D341Med (cell line): ENCODE results near the gene SETDB1.
"Not testable (repeated sequence)": the region's sequence is repeated elsewhere in the genome, so short reads cannot be mapped to it uniquely, and the experiment has no call there.

Experiments used
- DNase-seq: peaks from one replicate; pipeline ENCODE4 v3.0.0; 2012; ENCODE audit warnings: low spot score

The SETDB1 gene

GRCh38 chr1:150926097-150926741 lies at the start of gene SETDB1:
Gene SETDB1, plus strand, starts transcription at chr1:150926363. Its CDS starts 1,352 bp downstream, at chr1:150927715.
- peak; percentile 97 for DNase-seq

- not testable (repeated sequence) for DNase-seq
These were observed 47.2 kb upstream of the SETDB1 start for GRCh38 chr1:150878931-150879330.

GRCh38 chr1:150881331-150882070 lies 44.7 kb upstream of the SETDB1 start:
- DNase-seq, result no peak

- DNase-seq, result not testable (repeated sequence)
These were observed 43.0 kb upstream of the SETDB1 start for GRCh38 chr1:150883121-150883520.

GRCh38 chr1:150887018-150887417 lies 39.1 kb upstream of the SETDB1 start, which contains the start of gene CTXND2:
Gene CTXND2, plus strand, starts transcription at chr1:150887136. Its CDS starts 25,179 bp downstream, at chr1:150912315.
- no peak for DNase-seq

- DNase-seq, result no peak
These were observed 37.4 kb upstream of the SETDB1 start for GRCh38 chr1:150888727-150889126.

- no peak for DNase-seq
These were observed 36.1 kb upstream of the SETDB1 start for GRCh38 chr1:150890033-150890416.

GRCh38 chr1:150893336-150893913 lies 32.7 kb upstream of the SETDB1 start:
- DNase-seq, result no peak

- DNase-seq, result no peak
These were observed 30.5 kb upstream of the SETDB1 start for GRCh38 chr1:150895618-150896017.

- DNase-seq, result not testable (repeated sequence)
These were observed 26.4 kb upstream of the SETDB1 start for GRCh38 chr1:150899795-150900194.

- DNase-seq, result no peak
These were observed 23.8 kb upstream of the SETDB1 start for GRCh38 chr1:150902346-150902745.

GRCh38 chr1:150902751-150903150 lies 23.4 kb upstream of the SETDB1 start:
- DNase-seq, result no peak

- no peak for DNase-seq
These were observed 20.9 kb upstream of the SETDB1 start for GRCh38 chr1:150905301-150905700.

- no peak for DNase-seq
These were observed 19.8 kb upstream of the SETDB1 start for GRCh38 chr1:150906329-150906728.

- no peak for DNase-seq
These were observed 19.4 kb upstream of the SETDB1 start for GRCh38 chr1:150906813-150907212.

- no peak for DNase-seq
These were observed 16.5 kb upstream of the SETDB1 start for GRCh38 chr1:150909585-150910180.

- DNase-seq, result no peak
These were observed 13.5 kb upstream of the SETDB1 start for GRCh38 chr1:150912623-150913022.

- no peak for DNase-seq
These were observed 8.8 kb upstream of the SETDB1 start for GRCh38 chr1:150917387-150917786.

- peak; percentile 76 for DNase-seq
These were observed 3.6 kb upstream of the SETDB1 start for GRCh38 chr1:150922519-150922975.

GRCh38 chr1:150925080-150925479 lies 1.1 kb upstream of the SETDB1 start:
- DNase-seq, result no peak

- no peak for DNase-seq
These were observed 1.5 kb downstream of the SETDB1 start for GRCh38 chr1:150927624-150928023.

GRCh38 chr1:150928286-150928685 lies 2.1 kb downstream of the SETDB1 start:
- no peak for DNase-seq

- not testable (repeated sequence) for DNase-seq
These were observed 2.6 kb downstream of the SETDB1 start for GRCh38 chr1:150928775-150929174.
